Activated CD8-positive, alpha-beta memory T cell treated with anti-CD3 and anti-CD28 coated beads, Interleukin-2, amount 50 U/mL, for 24 hours (primary cell): Measurements from ENCODE around the gene SAMD4A.
"Not testable (repeated sequence)": the region's sequence is repeated elsewhere in the genome, so short reads cannot be mapped to it uniquely, and the experiment has no call there.

Experiments
- DNase-seq: peaks from one replicate; pipeline ENCODE4 v3.0.0-alpha.2; 2020; ENCODE audit errors: extremely low read depth

Gene SAMD4A

DNA sequence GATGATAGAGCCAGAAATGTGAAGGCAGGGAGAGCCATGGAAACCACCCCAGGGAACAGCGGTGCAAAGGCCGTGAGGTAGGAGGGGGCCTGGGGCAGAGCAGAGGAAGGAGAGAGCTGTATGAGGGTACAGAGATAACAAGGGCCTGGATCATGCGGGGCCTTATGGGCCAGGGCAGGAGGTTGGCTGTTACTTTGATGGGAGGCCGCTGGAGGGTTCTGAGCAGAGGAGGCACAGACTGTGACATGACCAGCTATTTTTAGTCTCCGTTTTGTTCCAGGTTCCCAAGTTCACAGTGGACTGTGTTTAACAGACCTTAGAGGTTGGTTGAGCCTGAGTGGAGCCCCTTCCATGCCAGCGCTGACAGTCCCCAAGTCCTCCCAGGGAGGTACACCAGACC, 217.1 kb downstream of the SAMD4A start:
- no peak for DNase-seq

DNA sequence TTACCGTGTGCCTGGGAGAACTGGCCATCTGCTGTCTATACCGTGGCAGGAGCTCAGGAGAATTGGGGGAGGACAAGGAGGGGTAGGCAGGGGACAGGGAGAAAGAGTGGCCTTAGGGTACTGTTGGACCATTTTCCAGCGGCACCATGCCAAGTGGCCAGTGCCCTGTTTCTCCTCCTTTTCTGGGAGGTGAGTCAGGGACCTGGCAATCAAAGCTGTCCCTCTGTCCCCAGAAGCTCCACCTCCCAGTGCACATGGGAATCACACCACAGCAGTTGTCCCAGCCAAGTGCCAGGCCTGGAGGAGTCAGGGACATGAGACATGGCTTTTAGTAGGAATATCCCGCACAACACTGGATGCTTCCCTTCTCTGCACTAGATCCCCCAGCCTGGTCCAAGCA, 217.7 kb downstream of the SAMD4A start:
- DNase-seq: no peak

DNA sequence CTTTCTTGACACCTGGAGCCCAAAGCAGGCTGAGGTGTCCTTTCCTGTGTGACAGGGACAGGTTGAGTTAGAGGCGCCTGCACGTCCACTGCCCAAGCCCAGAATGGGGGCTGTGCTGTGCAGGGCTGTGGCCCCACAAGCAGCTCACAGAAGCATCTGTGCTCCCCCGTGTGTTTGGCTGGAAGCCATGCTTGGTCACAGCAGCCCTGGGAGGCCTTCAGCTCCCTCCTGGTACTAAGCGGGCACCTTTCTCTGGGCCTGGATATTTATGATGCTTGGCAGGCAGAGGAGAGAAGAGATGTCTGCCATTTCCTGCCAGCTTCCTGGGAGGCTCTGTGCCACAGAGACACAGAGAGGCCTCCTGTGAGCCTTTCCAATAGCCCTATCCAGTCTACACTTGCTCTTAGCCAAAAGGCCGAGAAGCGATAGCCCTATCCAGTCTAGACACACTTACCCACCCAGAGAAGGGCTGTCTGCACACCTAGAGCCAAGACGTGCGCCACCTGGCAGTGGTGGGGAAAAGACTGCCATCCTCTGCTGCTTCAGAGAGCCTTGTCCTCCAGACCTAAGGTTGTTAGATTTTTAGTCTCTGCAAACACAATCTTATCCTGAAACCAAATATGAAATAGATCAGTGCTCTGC, 218.3 kb downstream of the SAMD4A start:
- no peak for DNase-seq

DNA sequence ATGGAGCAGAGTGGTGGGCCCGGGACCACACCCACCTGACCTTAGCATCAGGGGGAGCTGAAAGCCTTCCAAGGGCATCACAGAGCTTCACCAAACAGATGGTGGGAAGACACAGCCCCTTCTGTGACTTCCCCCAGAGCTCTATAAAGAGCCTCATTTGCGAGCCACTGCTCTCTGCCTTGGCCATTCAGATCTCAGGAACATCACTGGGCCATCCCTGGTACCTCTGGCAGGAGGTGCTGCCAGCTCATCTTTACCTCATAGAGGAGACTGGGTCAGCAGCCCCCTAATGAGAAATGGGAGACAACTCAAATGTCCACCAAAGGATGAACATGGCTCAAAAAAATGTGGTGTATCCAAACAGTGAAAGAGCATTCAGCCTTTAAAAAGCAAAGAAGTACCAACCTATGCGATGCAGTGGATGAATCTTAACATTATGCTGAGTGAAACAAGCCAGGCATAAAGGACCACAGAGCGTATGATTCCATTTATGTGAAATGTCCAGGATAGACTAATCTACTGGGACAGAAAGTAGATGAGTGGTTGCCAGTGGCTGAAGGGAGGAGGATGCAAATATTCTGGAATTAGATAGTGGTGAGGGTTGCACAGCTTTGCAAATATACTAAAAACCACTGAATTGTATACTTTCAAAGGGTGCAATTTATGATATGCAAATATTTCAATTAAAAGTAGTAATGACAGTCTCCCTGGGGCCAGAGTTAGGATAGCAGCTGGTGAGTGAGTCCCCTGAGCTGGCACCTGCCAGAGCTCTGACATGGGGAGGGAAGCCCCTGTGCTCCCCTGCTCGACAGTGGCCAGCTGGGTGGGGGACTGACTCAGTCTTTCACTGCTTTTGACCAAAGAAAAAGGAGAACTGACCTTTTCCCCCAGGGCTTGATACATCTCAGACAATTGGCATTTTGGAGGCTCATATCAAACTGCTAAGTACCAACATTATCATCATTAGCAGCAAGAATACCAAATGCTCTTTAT, 219.1 kb downstream of the SAMD4A start:
- DNase-seq: no peak

GRCh38 chr14:54786838-54787237, 219.9 kb downstream of the SAMD4A start:
- no peak for DNase-seq

- no peak for DNase-seq
Measured at GRCh38 chr14:54787261-54787660, 220.3 kb downstream of the SAMD4A start.

- DNase-seq: no peak
Measured at GRCh38 chr14:54788701-54789100, 221.8 kb downstream of the SAMD4A start.

GRCh38 chr14:54789166-54789565, 222.2 kb downstream of the SAMD4A start:
- no peak for DNase-seq

- DNase-seq: no peak
Measured at GRCh38 chr14:54789781-54790480, 223.0 kb downstream of the SAMD4A start.

GRCh38 chr14:54791001-54791400, 224.1 kb downstream of the SAMD4A start:
- DNase-seq: no peak

DNA sequence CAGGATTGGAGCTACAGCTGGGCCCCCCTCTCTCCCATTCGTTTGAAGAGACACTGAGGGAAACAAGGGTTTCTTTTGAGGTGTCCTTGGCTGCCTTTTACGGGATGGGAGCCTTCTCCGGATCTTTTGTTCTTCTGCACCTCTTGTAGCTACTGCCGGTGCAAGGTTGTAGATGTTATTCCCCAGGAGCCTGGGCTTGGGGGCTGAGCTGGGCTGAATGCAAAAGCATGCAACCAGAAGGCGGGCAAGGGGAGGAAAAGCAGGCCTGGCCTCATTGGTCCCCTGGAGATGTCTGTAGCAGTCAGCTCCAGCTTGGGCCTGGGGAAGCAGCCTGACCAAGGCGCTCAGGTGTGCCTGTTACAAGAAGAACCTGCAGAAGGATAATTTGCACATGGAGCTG, 225.4 kb downstream of the SAMD4A start:
- DNase-seq: no peak

- DNase-seq: no peak
Measured at GRCh38 chr14:54794159-54794558, 227.2 kb downstream of the SAMD4A start.

GRCh38 chr14:54794796-54795195, 227.9 kb downstream of the SAMD4A start:
- DNase-seq: no peak

- no peak for DNase-seq
Measured at GRCh38 chr14:54796961-54797360, 230.0 kb downstream of the SAMD4A start.

DNA sequence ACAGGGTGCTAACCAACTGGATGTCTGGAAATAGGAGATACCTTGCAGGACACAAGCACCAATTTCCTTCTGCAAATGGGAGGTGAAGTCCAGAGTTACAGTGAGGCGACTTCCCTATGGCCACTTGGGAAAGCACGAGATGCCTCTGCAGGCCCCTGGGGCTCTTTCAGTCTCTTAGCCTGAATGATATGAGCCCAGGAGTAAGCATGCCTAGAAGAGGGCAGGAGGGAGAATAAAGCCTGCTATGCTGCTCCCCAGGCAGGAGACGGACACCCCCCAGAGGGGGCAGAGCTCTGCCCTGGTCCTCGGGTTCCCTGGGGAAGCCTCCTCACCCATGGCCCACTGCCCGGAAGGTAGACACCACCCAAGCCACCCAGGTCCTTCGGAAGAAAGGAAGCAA, 230.6 kb downstream of the SAMD4A start:
- no peak for DNase-seq

GRCh38 chr14:54797986-54798385, 231.1 kb downstream of the SAMD4A start:
- DNase-seq: no peak

GRCh38 chr14:54798465-54799124, 231.7 kb downstream of the SAMD4A start:
- DNase-seq: no peak

DNA sequence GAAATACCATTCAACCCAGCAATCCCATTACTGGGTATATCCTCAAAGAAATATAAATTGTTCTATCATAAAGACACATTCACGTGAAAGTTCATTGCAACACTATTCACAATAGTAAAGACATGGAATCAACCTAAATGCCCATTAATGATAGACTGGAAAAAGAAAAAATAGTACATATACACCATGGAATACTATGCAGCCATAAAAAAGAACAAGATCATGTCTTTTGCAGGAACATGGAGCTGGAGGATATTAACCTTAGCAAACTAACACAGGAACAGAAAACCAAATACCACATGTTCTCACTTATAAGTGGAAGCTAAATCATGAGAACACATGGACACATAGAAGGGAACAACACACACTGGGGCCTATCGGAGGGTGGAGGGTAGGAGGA, 234.6 kb downstream of the SAMD4A start:
- not testable (repeated sequence) for DNase-seq

DNA sequence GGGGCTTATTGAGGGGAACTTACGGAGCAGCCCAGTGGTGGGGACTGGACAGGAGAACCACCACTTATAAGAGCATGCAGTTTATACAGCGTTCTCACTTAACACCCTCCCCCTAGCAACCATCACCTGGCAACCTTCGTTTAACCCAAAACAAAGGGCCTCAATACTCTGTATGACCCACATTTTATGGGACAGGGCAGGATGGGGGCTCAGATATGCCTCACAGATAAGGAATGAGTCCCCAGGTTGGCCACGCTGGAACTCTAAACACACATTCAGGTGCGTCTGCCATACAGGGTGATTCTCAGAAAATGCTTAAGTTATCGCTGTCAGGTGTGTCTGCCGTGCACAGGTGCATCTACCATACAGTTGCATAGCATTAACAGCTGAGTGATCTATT, 236.5 kb downstream of the SAMD4A start:
- DNase-seq: no peak

GRCh38 chr14:54803926-54804537, 237.1 kb downstream of the SAMD4A start:
- no peak for DNase-seq

- no peak for DNase-seq
Measured at GRCh38 chr14:54804538-54805041, 237.7 kb downstream of the SAMD4A start.
